Subcutaneous adipose tissue (tissue), 4 donors: ENCODE measurements around the gene TMEM255B. TPM values are rescaled to one million over a fixed set of nuclear protein-coding genes. Genes with fewer than 3 reads are reported as not detected.

Source experiments
- CTCF ChIP-seq: fragments of 450-650 bp; IDR thresholded peaks from one replicate; pipeline ENCODE4 v1.5.1; 2016; ENCODE audit warnings: low read depth, mild to moderate bottlenecking, control low read depth, antibody characterized with exemption, moderate library complexity
- total RNA-seq, 4 donors: library from RNA; depleted of rRNA; stranded (reverse); fragments of >200 nt; gene quantifications; one replicate each; pipeline ENCODE4 v1.1.0, GENCODE V29; 2016

Gene TMEM255B
- total RNA-seq, 4 donors from 2014 or later: 1.5 to 19.2 (median 5.2) TPM

GRCh38 chr13:113777311-113778260 lies 18.6 kb downstream of the TMEM255B start:
- no peak for TF ChIP-seq CTCF

GRCh38 chr13:113781571-113781970 lies 22.5 kb downstream of the TMEM255B start:
- no peak for TF ChIP-seq CTCF

- no peak for TF ChIP-seq CTCF
These were observed 23.4 kb downstream of the TMEM255B start for GRCh38 chr13:113782472-113782871.

GRCh38 chr13:113783200-113783881 lies 24.3 kb downstream of the TMEM255B start:
- no peak for TF ChIP-seq CTCF

- no peak for TF ChIP-seq CTCF
These were observed 25.1 kb downstream of the TMEM255B start for GRCh38 chr13:113783966-113784644.

- no peak for TF ChIP-seq CTCF
These were observed 25.6 kb downstream of the TMEM255B start for GRCh38 chr13:113784645-113785024.
